ENCODE measurements around the gene MCF2L. TPM values are rescaled to one million over a fixed set of nuclear protein-coding genes. Genes with fewer than 3 reads are reported as not detected.

The MCF2L gene
- total RNA-seq, 1 experiment from 2014 or later, result 22.1 TPM

DNA sequence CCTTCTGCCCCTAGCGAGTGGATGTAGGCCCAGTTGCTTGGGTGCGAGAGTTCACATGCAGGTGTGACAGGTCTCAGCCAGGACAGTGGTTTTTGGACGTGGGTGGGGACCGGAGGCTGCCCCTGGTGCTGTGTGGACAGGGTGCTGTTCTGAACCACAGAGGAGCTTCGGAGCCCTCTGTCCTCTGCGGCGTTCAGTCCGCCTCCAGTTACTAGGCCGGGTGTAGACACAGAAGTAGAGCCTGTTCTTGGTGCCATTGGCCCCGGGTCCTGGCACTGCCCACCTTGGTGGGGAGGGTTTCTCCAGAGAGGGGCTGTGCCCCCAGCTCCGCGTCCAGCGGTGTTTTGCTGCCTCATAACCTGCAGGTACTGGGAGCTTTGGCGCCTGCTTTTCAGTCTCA is 52.4 kb downstream of the MCF2L start:
- ChIA-PET CTCF (interaction anchor here (1.3 kb wide), 1 partner anchor 79 kb away, joined by 5 read pairs; no protein-coding TSS in a partner anchor), POLR2A (no interaction called here)
- TF ChIP-seq, protein P1, sequence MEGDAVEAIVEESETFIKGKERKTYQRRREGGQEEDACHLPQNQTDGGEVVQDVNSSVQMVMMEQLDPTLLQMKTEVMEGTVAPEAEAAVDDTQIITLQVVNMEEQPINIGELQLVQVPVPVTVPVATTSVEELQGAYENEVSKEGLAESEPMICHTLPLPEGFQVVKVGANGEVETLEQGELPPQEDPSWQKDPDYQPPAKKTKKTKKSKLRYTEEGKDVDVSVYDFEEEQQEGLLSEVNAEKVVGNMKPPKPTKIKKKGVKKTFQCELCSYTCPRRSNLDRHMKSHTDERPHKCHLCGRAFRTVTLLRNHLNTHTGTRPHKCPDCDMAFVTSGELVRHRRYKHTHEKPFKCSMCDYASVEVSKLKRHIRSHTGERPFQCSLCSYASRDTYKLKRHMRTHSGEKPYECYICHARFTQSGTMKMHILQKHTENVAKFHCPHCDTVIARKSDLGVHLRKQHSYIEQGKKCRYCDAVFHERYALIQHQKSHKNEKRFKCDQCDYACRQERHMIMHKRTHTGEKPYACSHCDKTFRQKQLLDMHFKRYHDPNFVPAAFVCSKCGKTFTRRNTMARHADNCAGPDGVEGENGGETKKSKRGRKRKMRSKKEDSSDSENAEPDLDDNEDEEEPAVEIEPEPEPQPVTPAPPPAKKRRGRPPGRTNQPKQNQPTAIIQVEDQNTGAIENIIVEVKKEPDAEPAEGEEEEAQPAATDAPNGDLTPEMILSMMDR (IDR thresholded peaks at IDR 0.05; ENCODE audit: insufficient read depth in 1 of 2, low read depth in 1 of 2, low read length in 1 of 2, severe bottlenecking in 1 of 2, unreplicated experiment in 1 of 2), result no peak
- no peaks in the 10 kb centered on the region for H3K9me3 ChIP-seq
- no peaks in the 10 kb centered on the region for H3K27me3 ChIP-seq (replicated peaks; ENCODE audit: control insufficient read depth, insufficient read depth, low read length)
- intact Hi-C loops (cut with micrococcal nuclease; ENCODE audit: unreplicated experiment), result no loop called here
- no peaks in the 10 kb centered on the region for H3K9me3 Mint-ChIP-seq (ENCODE audit: unreplicated experiment)
- no peaks in the 10 kb centered on the region for H3K27me3 Mint-ChIP-seq (ENCODE audit: insufficient read depth, unreplicated experiment)
- no peak overlapping the region for H3K27ac Mint-ChIP-seq (ENCODE audit: unreplicated experiment)
- no peak overlapping the region for H3K4me3 ChIP-seq (ENCODE audit: low read depth, low read length)
- peaks cover 17% of the 10 kb centered on the region for H3K4me1 ChIP-seq
- no peak overlapping the region for H3K4me3 Mint-ChIP-seq (ENCODE audit: unreplicated experiment)
- no TSS peak for BruUV-seq (replicated peaks)
- peaks cover 10% of the 10 kb centered on the region for H3K4me1 Mint-ChIP-seq (ENCODE audit: low read depth, unreplicated experiment)
- DNase-seq, result no peak
- H3K36me3 ChIP-seq (ENCODE audit: control insufficient read depth, insufficient read depth, low read length), result no peaks in the 10 kb centered on the region
- H3K36me3 Mint-ChIP-seq (ENCODE audit: insufficient read depth, unreplicated experiment), result peaks cover 7% of the 10 kb centered on the region

DNA sequence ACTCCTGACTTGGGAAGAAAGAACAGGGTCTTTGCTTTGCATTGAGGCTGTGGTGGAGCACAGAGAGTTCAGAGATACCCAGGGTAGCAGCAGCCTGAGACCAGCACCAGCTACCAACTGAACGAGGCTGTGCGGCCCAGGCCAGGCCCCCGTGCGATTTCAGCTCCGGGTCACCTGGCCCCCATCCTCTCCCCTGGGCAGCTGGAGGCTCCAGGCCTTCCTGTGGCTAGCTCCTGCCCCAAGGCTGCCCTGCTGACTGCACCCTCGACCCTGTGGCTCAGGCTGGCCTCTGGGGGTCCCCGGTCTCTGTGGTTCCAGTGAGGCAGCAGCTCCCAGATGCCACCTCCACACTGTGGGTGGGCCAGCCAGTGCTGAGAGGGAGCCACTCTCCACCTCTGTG is 52.8 kb downstream of the MCF2L start:
- TF ChIP-seq, protein P1 (IDR thresholded peaks at IDR 0.05; ENCODE audit: insufficient read depth in 1 of 2, low read depth in 1 of 2, low read length in 1 of 2, severe bottlenecking in 1 of 2, unreplicated experiment in 1 of 2), result no peak
- DNase-seq, result no peak
- H3K9me3 ChIP-seq, result no peaks in the 10 kb centered on the region
- peaks cover 17% of the 10 kb centered on the region for H3K4me1 ChIP-seq
- Mint-ChIP-seq H3K27me3 (ENCODE audit: insufficient read depth, unreplicated experiment) (no peaks in the 10 kb centered on the region), H3K4me1 (ENCODE audit: low read depth, unreplicated experiment) (peaks cover 10% of the 10 kb centered on the region), H3K4me3 (ENCODE audit: unreplicated experiment) (no peak overlapping the region), H3K27ac (ENCODE audit: unreplicated experiment) (no peak overlapping the region), H3K36me3 (ENCODE audit: insufficient read depth, unreplicated experiment) (peaks cover 7% of the 10 kb centered on the region), H3K9me3 (ENCODE audit: unreplicated experiment) (no peaks in the 10 kb centered on the region)
- no peaks in the 10 kb centered on the region for H3K36me3 ChIP-seq (ENCODE audit: control insufficient read depth, insufficient read depth, low read length)
- intact Hi-C loops (cut with micrococcal nuclease; ENCODE audit: unreplicated experiment), result no loop called here
- BruUV-seq (replicated peaks), result no TSS peak
- H3K4me3 ChIP-seq (ENCODE audit: low read depth, low read length), result no peak overlapping the region
- ChIA-PET CTCF (interaction anchor here (1.3 kb wide), 1 partner anchor 79 kb away, joined by 5 read pairs; no protein-coding TSS in a partner anchor), POLR2A (no interaction called here)
- no peaks in the 10 kb centered on the region for H3K27me3 ChIP-seq (replicated peaks; ENCODE audit: control insufficient read depth, insufficient read depth, low read length)

DNA sequence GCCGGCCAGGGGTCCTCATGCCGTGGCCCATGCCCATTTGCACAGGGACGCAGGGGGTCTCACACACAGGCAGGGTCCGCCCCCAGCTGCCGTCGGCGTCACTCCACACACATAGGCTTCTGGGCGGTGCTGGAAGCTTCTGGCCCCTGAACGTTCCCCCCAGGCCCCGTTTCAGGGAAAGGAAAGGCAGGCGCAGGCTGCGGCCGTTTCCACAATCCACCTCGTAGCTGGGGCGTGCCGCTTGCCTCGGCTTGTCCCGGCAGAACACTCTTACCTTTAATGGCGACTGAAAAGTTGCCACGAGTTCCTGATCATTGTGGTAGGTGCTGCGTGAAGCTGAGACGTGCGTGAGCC is 53.4 kb downstream of the MCF2L start:
- H3K36me3 ChIP-seq (ENCODE audit: control insufficient read depth, insufficient read depth, low read length), result no peaks in the 10 kb centered on the region
- H3K4me1 Mint-ChIP-seq (ENCODE audit: low read depth, unreplicated experiment), result peaks cover 14% of the 10 kb centered on the region
- no peaks in the 10 kb centered on the region for H3K9me3 Mint-ChIP-seq (ENCODE audit: unreplicated experiment)
- H3K27me3 ChIP-seq (replicated peaks; ENCODE audit: control insufficient read depth, insufficient read depth, low read length), result no peaks in the 10 kb centered on the region
- no peak for DNase-seq
- H3K27ac Mint-ChIP-seq (ENCODE audit: unreplicated experiment), result peak overlapping the region; percentile 88
- peaks cover 17% of the 10 kb centered on the region for H3K4me1 ChIP-seq
- TF ChIP-seq, protein P1 (IDR thresholded peaks at IDR 0.05; ENCODE audit: insufficient read depth in 1 of 2, low read depth in 1 of 2, low read length in 1 of 2, severe bottlenecking in 1 of 2, unreplicated experiment in 1 of 2), result no peak
- intact Hi-C loops (cut with micrococcal nuclease; ENCODE audit: unreplicated experiment), result no loop called here
- POLR2A ChIA-PET, result no interaction called here
- peak overlapping the region; percentile 58 for H3K4me3 Mint-ChIP-seq (ENCODE audit: unreplicated experiment)
- H3K9me3 ChIP-seq, result no peaks in the 10 kb centered on the region
- CTCF ChIA-PET, result no interaction called here
- no TSS peak for BruUV-seq (replicated peaks)
- H3K4me3 ChIP-seq (ENCODE audit: low read depth, low read length), result no peak overlapping the region
- peaks cover 7% of the 10 kb centered on the region for H3K36me3 Mint-ChIP-seq (ENCODE audit: insufficient read depth, unreplicated experiment)
- no peaks in the 10 kb centered on the region for H3K27me3 Mint-ChIP-seq (ENCODE audit: insufficient read depth, unreplicated experiment)

Measured in Caco-2 (cell line).